Stomach (tissue), 19 donors: Measurements from ENCODE around the gene SIX2. TPM values are rescaled to one million over a fixed set of nuclear protein-coding genes. Genes with fewer than 3 reads are reported as not detected.

Experiments
- DNase-seq, 2 donors: peaks; one replicate each; pipeline versions ENCODE4 v3.0.0 to v3.0.0-alpha.2; 2013 to 2019
- H3K27ac ChIP-seq, 5 donors: fragments of 200-600 bp in 4 of 5; sonication (generic) in 4 of 5; one replicate each; pipeline ENCODE4 v1.5.1; 2013 to 2019; ENCODE audit warnings: mild to moderate bottlenecking in 1 of 5, moderate library complexity in 1 of 5
- H3K27me3 ChIP-seq, 3 donors: fragments of 200-600 bp; sonication (generic); one replicate each; pipeline ENCODE4 v1.5.1; 2017 to 2019; ENCODE audit warnings: mixed run types in 1 of 3
- H3K36me3 ChIP-seq, 4 donors: fragments of 200-600 bp; sonication (generic); 1 replicate in 3 of 4; 2 replicates in 1 of 4; pipeline ENCODE4 v1.5.1; 2016 to 2019
- H3K4me1 ChIP-seq, 4 donors: fragments of 200-600 bp; sonication (generic); one replicate each; pipeline ENCODE4 v1.5.1; 2016 to 2019
- H3K4me3 ChIP-seq, 4 donors: fragments of 200-600 bp; sonication (generic) in 3 of 4; one replicate each; pipeline ENCODE4 v1.5.1; 2016 to 2019; ENCODE audit warnings: mild to moderate bottlenecking in 1 of 4
- H3K9me3 ChIP-seq, 4 donors: fragments of 200-600 bp; sonication (generic); one replicate each; pipeline ENCODE4 v1.5.1; 2016 to 2019
- EP300 ChIP-seq: sonication (generic); formaldehyde crosslinking; IDR thresholded peaks from one replicate; pipeline ENCODE4 v1.6.1; 2017; ENCODE audit warnings: antibody characterized with exemption
- POLR2A ChIP-seq, 4 donors: fragments of 450-650 bp; IDR thresholded peaks; one replicate each; pipeline ENCODE4 v1.6.1; 2016; ENCODE audit warnings: antibody characterized with exemption in 4 of 4, control low read depth in 2 of 4, mild to moderate bottlenecking in 1 of 4, moderate library complexity in 1 of 4
- POLR2AphosphoS5 ChIP-seq, 3 donors: sonication (generic); formaldehyde crosslinking; IDR thresholded peaks; one replicate each; pipeline ENCODE4 v1.6.1; 2016; ENCODE audit warnings: antibody characterized with exemption in 3 of 3
- WGBS, 5 donors: extraction: QIAGEN DNeasy Blood & Tissue Kit in 3 of 5; methylation state at CpG; one replicate each; pipeline versions ENCODE4 v1.1.5 to v1.1.7; 2013 to 2018; 5-methylcytosine and 5-hydroxymethylcytosine counted together
- intact Hi-C: fragments of 100-400 bp; cut with DNase I; formaldehyde crosslinking; loops from one replicate; pipeline ENCODE4 v1.15.1; 2023; ENCODE audit warnings: low total_unique reads
- long read RNA-seq, 10 donors: transcript quantifications; one replicate each; lab custom pipeline, GENCODE V29; 2026
- polyA plus RNA-seq, 3 donors: library from polyadenylated mRNA; stranded (reverse); fragments of 200-250 nt; gene quantifications; one replicate each; pipeline ENCODE4 v1.2.3, GENCODE V29; 2013
- total RNA-seq, 5 donors: library from RNA; depleted of rRNA; stranded (reverse); fragments of >200 nt; gene quantifications; one replicate each; pipeline versions ENCODE4 v1.1.0 to v1.2.3, GENCODE V29; 2014 to 2016
- TF ChIP-seq, protein P1 (sequence below), 7 experiments: fragments of 450-650 bp in 4 of 7; fragments of 200-600 bp in 3 of 7; sonication (generic) in 3 of 7; IDR thresholded peaks; one replicate each; pipeline ENCODE4 v1.5.1; 2016 to 2019; ENCODE audit warnings: antibody characterized with exemption in 7 of 7, control low read depth in 2 of 7, mild to moderate bottlenecking in 1 of 7
- donor health status: healthy with polysubstance abuse.
- donor health status: Bipolar disorder and iron deficiency.
- donor health status: healthy.

SIX2 gene
- total RNA-seq (10 to 100 TPM in 2 of 5 donors, 1 to 10 TPM in 2, not detected in 1; 2.6 to 17.9 (median 11.0) TPM), polyA plus RNA-seq (1 to 10 TPM in 2 of 3 donors, under 1 TPM in 1; 0.20 to 7.5 (median 3.8) TPM)
- long read RNA-seq, donor 1, transcript SIX2-201 (2 exons, 2,205 nt) = major isoform, 5 of 5 reads
- long read RNA-seq, donor 1, partial matches to known transcripts = 0 of 5 reads
- long read RNA-seq, donor 1, other reads (novel, unspliced or antisense) = 0 of 5 reads
- long read RNA-seq, donor 2, transcript SIX2-201 (2 exons, 2,205 nt) = major isoform, 11 of 11 reads
- long read RNA-seq, donor 2, partial matches to known transcripts = 0 of 11 reads
- long read RNA-seq, donor 2, other reads (novel, unspliced or antisense) = 0 of 11 reads
- long read RNA-seq, donor 3 = 0 reads
- long read RNA-seq, donor 4 = 0 reads
- long read RNA-seq, donor 5 = 0 reads
- long read RNA-seq, donor 6 = 0 reads
- long read RNA-seq, donor 7, transcript SIX2-201 (2 exons, 2,205 nt) = major isoform, 23 of 23 reads
- long read RNA-seq, donor 7, partial matches to known transcripts = 0 of 23 reads
- long read RNA-seq, donor 7, other reads (novel, unspliced or antisense) = 0 of 23 reads
- long read RNA-seq, donor 8 = 0 reads
- long read RNA-seq, donor 9 = 0 reads
- long read RNA-seq, donor 10, partial matches to known transcripts = 0 of 4 reads
- long read RNA-seq, donor 10, other reads (novel, unspliced or antisense) = 0 of 4 reads

DNA sequence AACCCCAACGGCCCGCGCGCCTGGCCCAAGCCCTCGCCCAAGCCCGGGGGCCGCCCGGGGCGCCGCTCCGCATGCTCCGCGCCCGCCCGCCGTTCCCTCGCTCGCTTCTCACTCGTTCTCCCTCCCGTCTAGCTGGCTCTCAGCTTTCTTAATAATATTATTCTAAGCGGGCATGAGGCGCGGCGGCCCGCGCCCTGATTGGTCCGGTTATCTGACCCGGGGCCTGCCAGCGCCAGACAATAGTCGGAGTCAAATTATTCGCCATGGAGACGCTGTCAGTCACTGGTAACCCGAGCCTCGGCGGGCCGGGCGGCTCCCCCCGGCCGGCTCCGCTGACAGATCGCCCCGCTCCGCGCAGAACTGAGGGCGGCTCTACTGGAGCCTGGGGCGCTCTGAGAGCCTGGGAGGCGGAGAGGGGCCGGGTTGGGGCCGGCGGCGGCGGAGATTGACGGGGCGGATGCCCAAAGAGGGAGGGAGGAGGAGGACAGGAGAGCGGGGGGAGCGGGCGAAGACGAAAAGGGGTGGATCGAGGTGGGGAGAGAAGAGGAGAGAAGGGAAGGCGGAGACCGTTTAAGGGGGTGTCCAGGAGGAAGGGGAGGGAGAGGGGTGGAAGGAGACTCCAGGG, at the start of gene SIX2:
SIX2 (minus strand) TSS at position 150 of the 625 bp plus-strand sequence. CDS start 342 bp downstream, outside the sequence.
- 0 to 4% (median 1%) methylated on average over 57 to 61 of the region's 61 CpGs for WGBS, 5 donors
- DNase-seq = peak; percentile 90 to 97
- H3K4me3 ChIP-seq = peak within 1 kb of the TSS; percentile 52 to 63 (median 58)
- intact Hi-C loops = no loop called here
- peak within 1 kb of the TSS; percentile 72 to 87 (median 78) for H3K27ac ChIP-seq
- peaks cover 0 to 10% (median 0%) of the 10 kb centered on the region in 4 donors for H3K36me3 ChIP-seq
- no peaks in the 10 kb centered on the region for H3K9me3 ChIP-seq
- peaks cover 40 to 76% (median 60%) of the 10 kb centered on the region in 4 donors for H3K4me1 ChIP-seq
- TF ChIP-seq POLR2AphosphoS5 (IDR thresholded peaks at IDR 0.05) = peak in 2 of 3 donors; percentile 10 to 40
- TF ChIP-seq POLR2A (IDR thresholded peaks at IDR 0.05) = no peak
- peaks cover 4 to 100% (median 100%) of the 10 kb centered on the region in 3 donors for H3K27me3 ChIP-seq

DNA sequence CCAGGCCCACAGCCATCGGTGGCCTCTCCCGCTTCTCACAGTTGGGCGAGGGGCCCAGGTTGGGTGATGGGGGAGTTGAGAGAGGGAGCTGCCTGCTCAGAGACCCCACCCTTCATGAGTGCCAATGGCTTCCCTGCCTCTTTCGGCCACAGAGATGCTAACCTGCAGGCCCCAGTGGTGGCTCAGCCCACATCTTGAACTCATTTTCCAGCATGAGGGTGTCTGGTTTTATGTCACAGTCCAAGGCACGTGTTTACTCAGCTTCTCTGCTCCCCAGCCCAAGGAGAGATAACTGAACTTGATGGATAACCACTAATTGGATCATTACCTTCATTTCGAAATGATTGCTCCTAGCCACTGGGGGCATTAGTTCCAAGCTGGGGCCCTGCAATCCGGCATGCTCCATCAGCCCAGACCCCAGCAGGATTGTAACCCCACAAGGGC, 45.9 kb upstream of the SIX2 start:
- Histone ChIP-seq H3K36me3 (no peaks in the 10 kb centered on the region), H3K4me3 (no peak overlapping the region), H3K27ac (no peak overlapping the region), H3K27me3 (peaks cover 0 to 6% (median 0%) of the 10 kb centered on the region in 3 donors), H3K4me1 (no peaks in the 10 kb centered on the region), H3K9me3 (peaks cover 0 to 6% (median 0%) of the 10 kb centered on the region in 4 donors)
- 75 to 82% (median 80%) methylated on average over 6 to 7 of the region's 7 CpGs for WGBS, 5 donors
- DNase-seq = no peak
- intact Hi-C loops = no loop called here
- TF ChIP-seq POLR2AphosphoS5 (IDR thresholded peaks at IDR 0.05) (no peak), POLR2A (IDR thresholded peaks at IDR 0.05) (no peak)
- TF ChIP-seq, protein P1, sequence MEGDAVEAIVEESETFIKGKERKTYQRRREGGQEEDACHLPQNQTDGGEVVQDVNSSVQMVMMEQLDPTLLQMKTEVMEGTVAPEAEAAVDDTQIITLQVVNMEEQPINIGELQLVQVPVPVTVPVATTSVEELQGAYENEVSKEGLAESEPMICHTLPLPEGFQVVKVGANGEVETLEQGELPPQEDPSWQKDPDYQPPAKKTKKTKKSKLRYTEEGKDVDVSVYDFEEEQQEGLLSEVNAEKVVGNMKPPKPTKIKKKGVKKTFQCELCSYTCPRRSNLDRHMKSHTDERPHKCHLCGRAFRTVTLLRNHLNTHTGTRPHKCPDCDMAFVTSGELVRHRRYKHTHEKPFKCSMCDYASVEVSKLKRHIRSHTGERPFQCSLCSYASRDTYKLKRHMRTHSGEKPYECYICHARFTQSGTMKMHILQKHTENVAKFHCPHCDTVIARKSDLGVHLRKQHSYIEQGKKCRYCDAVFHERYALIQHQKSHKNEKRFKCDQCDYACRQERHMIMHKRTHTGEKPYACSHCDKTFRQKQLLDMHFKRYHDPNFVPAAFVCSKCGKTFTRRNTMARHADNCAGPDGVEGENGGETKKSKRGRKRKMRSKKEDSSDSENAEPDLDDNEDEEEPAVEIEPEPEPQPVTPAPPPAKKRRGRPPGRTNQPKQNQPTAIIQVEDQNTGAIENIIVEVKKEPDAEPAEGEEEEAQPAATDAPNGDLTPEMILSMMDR (IDR thresholded peaks at IDR 0.05) = no peak

DNA sequence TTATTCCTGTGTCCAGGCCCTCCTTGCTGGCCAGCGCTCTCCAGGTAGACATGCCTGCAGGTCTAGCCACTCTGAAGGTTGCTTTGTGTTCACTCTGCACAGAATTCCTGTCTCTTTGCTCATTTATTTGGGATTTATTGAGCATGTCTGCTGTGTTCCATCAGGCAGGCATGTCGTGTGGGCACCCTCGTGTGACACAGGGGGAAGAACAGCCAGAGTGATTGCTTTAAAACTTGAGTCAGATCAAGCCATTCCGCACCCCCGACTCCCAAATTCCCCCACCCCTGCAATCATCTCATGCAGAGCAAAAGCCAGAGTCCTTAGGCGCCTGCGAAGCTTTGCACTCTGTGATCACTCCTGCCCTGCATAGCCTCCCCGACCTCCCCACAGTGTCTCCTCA, 44.7 kb upstream of the SIX2 start:
- no peaks in the 10 kb centered on the region for H3K4me1 ChIP-seq
- 74 to 83% (median 79%) methylated on average over 8 of the region's 8 CpGs for WGBS, 5 donors
- H3K4me3 ChIP-seq = no peak overlapping the region
- H3K36me3 ChIP-seq = no peaks in the 10 kb centered on the region
- intact Hi-C loops = no loop called here
- peaks cover 0 to 6% (median 0%) of the 10 kb centered on the region in 3 donors for H3K27me3 ChIP-seq
- no peak overlapping the region for H3K27ac ChIP-seq
- peaks cover 0 to 6% (median 0%) of the 10 kb centered on the region in 4 donors for H3K9me3 ChIP-seq
- DNase-seq = no peak
- TF ChIP-seq, protein P1 (IDR thresholded peaks at IDR 0.05) = no peak

DNA sequence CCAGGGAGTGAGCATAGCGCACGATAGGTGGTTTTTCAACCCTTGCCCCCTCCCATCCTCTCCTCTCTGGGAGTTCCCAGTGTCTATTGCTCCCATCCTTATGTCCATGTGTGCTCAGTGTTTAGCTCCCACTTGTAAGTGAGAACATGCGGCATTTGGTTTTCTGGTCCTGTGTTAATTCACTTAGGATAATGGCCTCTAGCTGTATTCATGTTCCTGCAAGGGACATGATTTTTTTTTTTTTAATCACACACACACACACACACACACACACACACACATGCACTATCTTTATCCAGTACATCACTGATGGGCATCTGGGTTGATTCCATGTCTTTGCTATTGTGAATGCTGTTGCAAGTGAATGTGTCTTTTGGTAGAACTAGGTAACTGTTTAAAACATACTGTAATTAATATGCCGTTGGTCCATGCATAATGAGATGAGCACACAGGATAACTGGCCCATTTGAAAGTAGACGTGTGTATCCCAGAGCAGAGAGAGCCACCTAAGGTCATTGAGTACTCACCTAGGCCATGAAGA, 43.2 kb upstream of the SIX2 start:
- H3K36me3 ChIP-seq = no peaks in the 10 kb centered on the region
- no peak overlapping the region for H3K4me3 ChIP-seq
- no peaks in the 10 kb centered on the region for H3K4me1 ChIP-seq
- TF ChIP-seq POLR2A (IDR thresholded peaks at IDR 0.05) = no peak
- TF ChIP-seq, protein P1 (IDR thresholded peaks at IDR 0.05) = no peak
- TF ChIP-seq POLR2AphosphoS5 (IDR thresholded peaks at IDR 0.05) = no peak
- TF ChIP-seq EP300 = no peak
- intact Hi-C loops = no loop called here
- DNase-seq = no peak
- peaks cover 0 to 6% (median 0%) of the 10 kb centered on the region in 3 donors for H3K27me3 ChIP-seq
- WGBS, 5 donors = 87 to 92% (median 91%) methylated on average over 5 of the region's 5 CpGs
- no peaks in the 10 kb centered on the region for H3K9me3 ChIP-seq
- no peak overlapping the region for H3K27ac ChIP-seq
